A549 (cell line): ENCODE measurements around the gene RIMBP2.

Source experiments
- BHLHE40 ChIP-seq: IDR thresholded peaks from 2 replicates; pipeline ENCODE4 v1.6.1; 2012; ENCODE audit warnings: low read depth, low read length, inconsistent platforms
- CHD4 ChIP-seq: fragments of 200-600 bp; sonication (generic); IDR thresholded peaks from 2 replicates; pipeline ENCODE4 v1.6.1; 2016; ENCODE audit warnings: antibody characterized with exemption, mild to moderate bottlenecking, borderline replicate concordance
- ZSCAN20 ChIP-seq: fragments of 250-450 bp; sonication (Bioruptor Pico); IDR thresholded peaks from 2 replicates; pipeline ENCODE4 v1.8.0; 2022; ENCODE audit warnings: mild to moderate bottlenecking, moderate library complexity
- TF ChIP-seq, protein P1 (sequence below): fragments of >200 bp; sonication (Bioruptor Twin); formaldehyde crosslinking; IDR thresholded peaks from 3 replicates; pipeline ENCODE4 v1.5.1; 2016

DNA sequence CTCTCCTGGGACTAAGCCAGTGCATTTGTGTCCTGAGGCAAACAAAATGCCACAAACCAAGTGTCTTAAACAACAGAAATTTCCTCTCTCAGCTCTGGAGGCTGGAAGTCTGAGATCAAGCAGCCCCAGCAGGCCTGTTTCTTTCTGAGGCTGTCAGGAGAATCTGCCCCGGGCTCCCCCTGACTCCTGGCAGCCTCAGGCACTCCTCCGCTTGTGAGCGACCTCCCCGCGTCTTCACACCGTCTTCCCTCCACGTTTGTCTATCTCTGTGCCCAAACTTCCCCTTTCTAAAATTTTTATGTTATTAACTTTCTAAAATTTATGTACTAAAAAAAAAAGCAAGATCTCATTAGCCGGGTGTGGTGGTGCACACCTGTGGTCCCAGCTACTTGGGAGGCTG lies 59.7 kb downstream of the RIMBP2 start:
- TF ChIP-seq, protein P1, sequence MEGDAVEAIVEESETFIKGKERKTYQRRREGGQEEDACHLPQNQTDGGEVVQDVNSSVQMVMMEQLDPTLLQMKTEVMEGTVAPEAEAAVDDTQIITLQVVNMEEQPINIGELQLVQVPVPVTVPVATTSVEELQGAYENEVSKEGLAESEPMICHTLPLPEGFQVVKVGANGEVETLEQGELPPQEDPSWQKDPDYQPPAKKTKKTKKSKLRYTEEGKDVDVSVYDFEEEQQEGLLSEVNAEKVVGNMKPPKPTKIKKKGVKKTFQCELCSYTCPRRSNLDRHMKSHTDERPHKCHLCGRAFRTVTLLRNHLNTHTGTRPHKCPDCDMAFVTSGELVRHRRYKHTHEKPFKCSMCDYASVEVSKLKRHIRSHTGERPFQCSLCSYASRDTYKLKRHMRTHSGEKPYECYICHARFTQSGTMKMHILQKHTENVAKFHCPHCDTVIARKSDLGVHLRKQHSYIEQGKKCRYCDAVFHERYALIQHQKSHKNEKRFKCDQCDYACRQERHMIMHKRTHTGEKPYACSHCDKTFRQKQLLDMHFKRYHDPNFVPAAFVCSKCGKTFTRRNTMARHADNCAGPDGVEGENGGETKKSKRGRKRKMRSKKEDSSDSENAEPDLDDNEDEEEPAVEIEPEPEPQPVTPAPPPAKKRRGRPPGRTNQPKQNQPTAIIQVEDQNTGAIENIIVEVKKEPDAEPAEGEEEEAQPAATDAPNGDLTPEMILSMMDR = no peak
- TF ChIP-seq ZSCAN20 (CRISPR knock-in tag) (no peak), CHD4 (no peak), BHLHE40 (no peak)
